ENCODE measurements around the gene SPC25.
"Not testable (repeated sequence)": the region's sequence is repeated elsewhere in the genome, so short reads cannot be mapped to it uniquely, and the experiment has no call there.

SPC25 gene

GRCh38 chr2:168935810-168936581 is 45.8 kb upstream of the SPC25 start:
- Histone ChIP-seq H3K4me1 (ENCODE audit: insufficient read depth, low read length) (no peaks in the 10 kb centered on the region), H3K79me2 (ENCODE audit: insufficient read depth, low read length) (no peaks in the 10 kb centered on the region), H2AFZ (ENCODE audit: low read depth, low read length) (no peak overlapping the region), H3K9me3 (ENCODE audit: insufficient read depth, low read length, severe bottlenecking) (no peaks in the 10 kb centered on the region), H3K9ac (ENCODE audit: low read depth, low read length) (no peak overlapping the region), H3K27ac (ENCODE audit: low read length) (no peak overlapping the region), H4K20me1 (ENCODE audit: insufficient read depth, low read length) (no peaks in the 10 kb centered on the region), H3K4me3 (ENCODE audit: low read depth in 1 of 2, low read length in 2 of 2) (no peak overlapping the region), H3K36me3 (ENCODE audit: insufficient read depth, low read length) (no peaks in the 10 kb centered on the region), H3K4me2 (ENCODE audit: insufficient read depth, low read length) (no peak overlapping the region), H3K27me3 (ENCODE audit: insufficient read depth, low read length, poor library complexity) (peaks cover 8% of the 10 kb centered on the region)
- TF ChIP-seq CTCF (IDR thresholded peaks at IDR 0.05; ENCODE audit: borderline replicate concordance, extremely low read depth, low read length, poor library complexity, severe bottlenecking) (no peak), EZH2 (IDR thresholded peaks at IDR 0.05; ENCODE audit: borderline replicate concordance, low read depth, low read length, severe bottlenecking) (no peak)
- DNase-seq (no peak), ATAC-seq (ENCODE audit: insufficient read depth, low read depth) (no peak)

- Histone ChIP-seq H3K9me3 (ENCODE audit: insufficient read depth, low read length, severe bottlenecking) (no peaks in the 10 kb centered on the region), H3K4me1 (ENCODE audit: insufficient read depth, low read length) (no peaks in the 10 kb centered on the region), H4K20me1 (ENCODE audit: insufficient read depth, low read length) (no peaks in the 10 kb centered on the region), H3K79me2 (ENCODE audit: insufficient read depth, low read length) (no peaks in the 10 kb centered on the region), H3K9ac (ENCODE audit: low read depth, low read length) (no peak overlapping the region), H3K36me3 (ENCODE audit: insufficient read depth, low read length) (no peaks in the 10 kb centered on the region), H3K27me3 (ENCODE audit: insufficient read depth, low read length, poor library complexity) (peaks cover 16% of the 10 kb centered on the region), H3K27ac (ENCODE audit: low read length) (no peak overlapping the region), H2AFZ (ENCODE audit: low read depth, low read length) (no peak overlapping the region), H3K4me2 (ENCODE audit: insufficient read depth, low read length) (no peak overlapping the region), H3K4me3 (ENCODE audit: low read depth in 1 of 2, low read length in 2 of 2) (no peak overlapping the region)
- TF ChIP-seq CTCF (IDR thresholded peaks at IDR 0.05; ENCODE audit: borderline replicate concordance, extremely low read depth, low read length, poor library complexity, severe bottlenecking) (no peak), EZH2 (IDR thresholded peaks at IDR 0.05; ENCODE audit: borderline replicate concordance, low read depth, low read length, severe bottlenecking) (no peak)
- DNase-seq (no peak), ATAC-seq (ENCODE audit: insufficient read depth, low read depth) (no peak)
These were observed 44.6 kb upstream of the SPC25 start for GRCh38 chr2:168934826-168935225.

- not testable (repeated sequence) for H3K9ac ChIP-seq (ENCODE audit: low read depth, low read length); H3K79me2 ChIP-seq (ENCODE audit: insufficient read depth, low read length); H2AFZ ChIP-seq (ENCODE audit: low read depth, low read length); H3K9me3 ChIP-seq (ENCODE audit: insufficient read depth, low read length, severe bottlenecking); H3K27ac ChIP-seq (ENCODE audit: low read length); H3K36me3 ChIP-seq (ENCODE audit: insufficient read depth, low read length); DNase-seq; H4K20me1 ChIP-seq (ENCODE audit: insufficient read depth, low read length); H3K4me1 ChIP-seq (ENCODE audit: insufficient read depth, low read length); H3K4me2 ChIP-seq (ENCODE audit: insufficient read depth, low read length); ATAC-seq (ENCODE audit: insufficient read depth, low read depth); H3K4me3 ChIP-seq (ENCODE audit: low read depth in 1 of 2, low read length in 2 of 2)
- peaks cover 22% of the 10 kb centered on the region for H3K27me3 ChIP-seq (ENCODE audit: insufficient read depth, low read length, poor library complexity)
These were observed 41.9 kb upstream of the SPC25 start for GRCh38 chr2:168932174-168932573.

- Histone ChIP-seq H3K4me1 (ENCODE audit: insufficient read depth, low read length) (no peaks in the 10 kb centered on the region), H3K4me2 (ENCODE audit: insufficient read depth, low read length) (no peak overlapping the region), H3K9me3 (ENCODE audit: insufficient read depth, low read length, severe bottlenecking) (no peaks in the 10 kb centered on the region), H3K79me2 (ENCODE audit: insufficient read depth, low read length) (no peaks in the 10 kb centered on the region), H2AFZ (ENCODE audit: low read depth, low read length) (no peak overlapping the region), H3K27me3 (ENCODE audit: insufficient read depth, low read length, poor library complexity) (peaks cover 20% of the 10 kb centered on the region), H3K9ac (ENCODE audit: low read depth, low read length) (no peak overlapping the region), H3K36me3 (ENCODE audit: insufficient read depth, low read length) (no peaks in the 10 kb centered on the region), H3K27ac (ENCODE audit: low read length) (no peak overlapping the region), H3K4me3 (ENCODE audit: low read depth in 1 of 2, low read length in 2 of 2) (no peak overlapping the region), H4K20me1 (ENCODE audit: insufficient read depth, low read length) (no peaks in the 10 kb centered on the region)
- TF ChIP-seq CTCF (IDR thresholded peaks at IDR 0.05; ENCODE audit: borderline replicate concordance, extremely low read depth, low read length, poor library complexity, severe bottlenecking) (no peak), EZH2 (IDR thresholded peaks at IDR 0.05; ENCODE audit: borderline replicate concordance, low read depth, low read length, severe bottlenecking) (no peak)
- ATAC-seq (ENCODE audit: insufficient read depth, low read depth) (no peak), DNase-seq (no peak)
These were observed 40.0 kb upstream of the SPC25 start for GRCh38 chr2:168930242-168930641.

Measured in DND-41 (cell line).